NCI-H2196 (cell line): ENCODE data around the gene ADGRG2.
A peak's percentile ranks its signal among the peaks of the same experiment; 100 is the strongest.

Experiments used
- DNase-seq: peaks from one replicate; lab custom pipeline; 2025; ENCODE audit not compliant: unreplicated experiment; lab: John Stamatoyannopoulos, UW

Gene ADGRG2

GRCh38 chrX:19121898-19122640 is at the start of gene ADGRG2:
Gene ADGRG2 (minus strand): TSS chrX:19122468. CDS start chrX:19068834, 53,634 bp downstream.
- DNase-seq: peak; percentile 7

- DNase-seq: no peak
Measured at GRCh38 chrX:19168609-19169008, 46.3 kb upstream of the ADGRG2 start.

GRCh38 chrX:19162851-19163250 is 40.6 kb upstream of the ADGRG2 start:
- no peak for DNase-seq

- DNase-seq: no peak
Measured at GRCh38 chrX:19156186-19156585, 33.9 kb upstream of the ADGRG2 start.

GRCh38 chrX:19152762-19153161 is 30.5 kb upstream of the ADGRG2 start:
- no peak for DNase-seq

- DNase-seq: no peak
Measured at GRCh38 chrX:19137067-19137466, 14.8 kb upstream of the ADGRG2 start.

- no peak for DNase-seq
Measured at GRCh38 chrX:19133784-19134183, 11.5 kb upstream of the ADGRG2 start.

GRCh38 chrX:19133231-19133630 is 11.0 kb upstream of the ADGRG2 start:
- no peak for DNase-seq

GRCh38 chrX:19130628-19131027 is 8.4 kb upstream of the ADGRG2 start:
- DNase-seq: no peak

GRCh38 chrX:19129694-19130093 is 7.4 kb upstream of the ADGRG2 start:
- DNase-seq: no peak

GRCh38 chrX:19127649-19128168 is 5.4 kb upstream of the ADGRG2 start:
- no peak for DNase-seq

GRCh38 chrX:19122641-19123009 is 357 bp upstream of the ADGRG2 start:
- no peak for DNase-seq

GRCh38 chrX:19121466-19121865 is 802 bp downstream of the ADGRG2 start:
- DNase-seq: no peak

GRCh38 chrX:19110642-19111041 is 11.6 kb downstream of the ADGRG2 start:
- no peak for DNase-seq

- DNase-seq: no peak
Measured at GRCh38 chrX:19107035-19107434, 15.2 kb downstream of the ADGRG2 start.

- DNase-seq: no peak
Measured at GRCh38 chrX:19100586-19100985, 21.7 kb downstream of the ADGRG2 start.

- DNase-seq: no peak
Measured at GRCh38 chrX:19097553-19098283, 24.6 kb downstream of the ADGRG2 start.

GRCh38 chrX:19096586-19096985 is 25.7 kb downstream of the ADGRG2 start:
- DNase-seq: no peak

GRCh38 chrX:19094654-19095053 is 27.6 kb downstream of the ADGRG2 start:
- no peak for DNase-seq

- no peak for DNase-seq
Measured at GRCh38 chrX:19091596-19091995, 30.7 kb downstream of the ADGRG2 start.

- no peak for DNase-seq
Measured at GRCh38 chrX:19089555-19090040, 32.7 kb downstream of the ADGRG2 start.

- DNase-seq: no peak
Measured at GRCh38 chrX:19086102-19086772, 36.0 kb downstream of the ADGRG2 start.
